GM12801 (cell line): ENCODE data around the gene TTC28.

Experiments
- TF ChIP-seq, protein P1 (sequence below): IDR thresholded peaks from one replicate; pipeline ENCODE4 v1.5.1; 2011; ENCODE audit warnings: control low read depth; ENCODE audit not compliant: insufficient read length; ENCODE audit errors: extremely low read depth

Gene TTC28

DNA sequence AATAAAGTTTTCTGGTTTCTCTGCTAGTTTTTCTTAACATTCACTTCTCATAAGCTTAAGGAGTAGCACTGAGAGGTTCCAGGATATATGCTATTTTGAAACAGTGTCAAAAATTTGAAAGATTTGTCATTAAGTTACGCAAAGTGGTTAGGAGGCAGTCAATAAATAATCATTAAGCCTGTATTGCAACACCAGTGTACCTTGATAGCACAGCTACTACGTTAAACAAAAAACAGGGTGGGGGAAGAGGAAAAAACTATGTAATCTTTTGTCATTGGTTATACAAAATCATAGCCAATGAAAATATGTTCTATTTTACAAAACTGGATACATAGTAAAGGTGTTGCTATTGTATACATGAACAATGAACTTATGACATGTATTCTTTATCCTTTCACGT, 730.2 kb downstream of the TTC28 start:
- TF ChIP-seq, protein P1, sequence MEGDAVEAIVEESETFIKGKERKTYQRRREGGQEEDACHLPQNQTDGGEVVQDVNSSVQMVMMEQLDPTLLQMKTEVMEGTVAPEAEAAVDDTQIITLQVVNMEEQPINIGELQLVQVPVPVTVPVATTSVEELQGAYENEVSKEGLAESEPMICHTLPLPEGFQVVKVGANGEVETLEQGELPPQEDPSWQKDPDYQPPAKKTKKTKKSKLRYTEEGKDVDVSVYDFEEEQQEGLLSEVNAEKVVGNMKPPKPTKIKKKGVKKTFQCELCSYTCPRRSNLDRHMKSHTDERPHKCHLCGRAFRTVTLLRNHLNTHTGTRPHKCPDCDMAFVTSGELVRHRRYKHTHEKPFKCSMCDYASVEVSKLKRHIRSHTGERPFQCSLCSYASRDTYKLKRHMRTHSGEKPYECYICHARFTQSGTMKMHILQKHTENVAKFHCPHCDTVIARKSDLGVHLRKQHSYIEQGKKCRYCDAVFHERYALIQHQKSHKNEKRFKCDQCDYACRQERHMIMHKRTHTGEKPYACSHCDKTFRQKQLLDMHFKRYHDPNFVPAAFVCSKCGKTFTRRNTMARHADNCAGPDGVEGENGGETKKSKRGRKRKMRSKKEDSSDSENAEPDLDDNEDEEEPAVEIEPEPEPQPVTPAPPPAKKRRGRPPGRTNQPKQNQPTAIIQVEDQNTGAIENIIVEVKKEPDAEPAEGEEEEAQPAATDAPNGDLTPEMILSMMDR = no peak

DNA sequence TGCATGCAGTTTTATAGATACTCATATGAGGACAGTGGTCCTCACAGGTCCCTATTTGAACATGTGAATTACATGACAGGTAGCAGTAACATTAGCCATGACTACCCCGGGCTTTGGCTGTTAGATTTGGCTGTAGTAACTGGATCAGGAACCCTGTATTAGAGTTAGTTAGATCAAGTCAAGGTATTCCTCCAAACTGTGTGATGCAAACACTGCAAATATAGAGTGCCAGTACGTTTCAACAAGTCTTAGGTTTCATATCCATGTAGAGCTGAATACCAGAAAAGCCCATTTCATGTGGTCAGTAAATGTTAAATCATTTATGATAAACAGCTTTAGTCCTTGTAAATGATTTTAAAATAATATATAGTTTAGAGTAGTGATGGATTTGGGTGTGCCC, 731.1 kb downstream of the TTC28 start:
- TF ChIP-seq, protein P1 = no peak

DNA sequence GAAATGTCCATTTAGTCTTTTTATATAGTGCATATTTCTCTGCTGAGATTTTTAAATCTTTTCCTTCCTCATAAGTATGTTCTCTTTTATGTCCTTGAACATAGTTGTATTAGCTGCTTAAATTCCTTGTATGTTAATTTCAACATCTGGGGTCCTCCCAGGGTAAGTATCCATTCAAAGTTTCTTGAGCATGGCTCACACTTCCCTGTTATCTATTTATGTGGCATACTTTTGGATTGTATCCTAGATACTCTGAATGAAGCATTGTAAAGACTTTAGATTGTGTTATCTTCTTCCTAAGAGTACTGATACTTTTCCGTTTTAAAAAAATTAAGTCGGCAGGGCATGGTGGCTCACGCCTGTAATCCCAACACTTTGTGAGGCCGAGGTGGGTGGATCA, 732.2 kb downstream of the TTC28 start:
- TF ChIP-seq, protein P1 = no peak

DNA sequence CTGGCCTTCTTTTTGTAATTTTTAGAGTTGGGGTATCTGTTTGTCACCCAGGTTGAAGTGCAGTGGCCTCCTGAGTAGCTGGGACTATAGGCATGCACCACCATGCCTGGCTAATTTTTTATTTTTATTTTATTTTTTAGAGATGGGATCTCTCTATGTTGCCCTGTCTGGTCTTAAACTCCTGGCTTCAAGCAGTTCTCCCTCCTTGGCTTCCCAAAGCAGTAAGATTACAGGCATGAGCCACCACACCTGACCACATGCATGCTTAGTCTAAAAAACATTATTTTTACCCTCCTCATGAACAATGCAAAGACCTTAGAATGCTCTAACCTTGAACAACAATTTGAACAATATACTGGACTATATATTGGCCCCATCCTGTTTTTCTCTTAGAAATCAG, 738.5 kb downstream of the TTC28 start:
- TF ChIP-seq, protein P1 = no peak

DNA sequence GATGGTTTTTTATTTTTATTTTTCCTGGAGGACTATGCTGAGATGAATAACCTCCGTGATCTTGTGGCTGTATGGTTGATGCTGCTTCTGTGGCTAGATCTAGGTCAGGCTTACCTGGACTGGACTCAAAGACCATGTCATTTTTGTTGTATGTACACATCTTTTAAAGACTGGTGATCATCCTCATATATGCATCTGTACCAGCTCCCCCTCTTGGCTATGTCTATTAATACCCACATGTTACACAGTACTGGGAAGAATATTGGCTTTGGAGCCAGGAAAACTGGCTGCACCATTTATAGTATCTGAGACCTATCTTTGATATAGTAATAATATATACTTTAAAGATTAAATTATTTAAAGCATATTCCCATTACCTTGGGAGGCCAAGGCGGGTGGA, 742.2 kb downstream of the TTC28 start:
- TF ChIP-seq, protein P1 = no peak

GRCh38 chr22:27935897-27936296, 743.7 kb downstream of the TTC28 start:
- TF ChIP-seq, protein P1 = no peak

GRCh38 chr22:27934069-27934468, 745.6 kb downstream of the TTC28 start:
- TF ChIP-seq, protein P1 = no peak
